ENCODE data around the gene OPA3.

DNA sequence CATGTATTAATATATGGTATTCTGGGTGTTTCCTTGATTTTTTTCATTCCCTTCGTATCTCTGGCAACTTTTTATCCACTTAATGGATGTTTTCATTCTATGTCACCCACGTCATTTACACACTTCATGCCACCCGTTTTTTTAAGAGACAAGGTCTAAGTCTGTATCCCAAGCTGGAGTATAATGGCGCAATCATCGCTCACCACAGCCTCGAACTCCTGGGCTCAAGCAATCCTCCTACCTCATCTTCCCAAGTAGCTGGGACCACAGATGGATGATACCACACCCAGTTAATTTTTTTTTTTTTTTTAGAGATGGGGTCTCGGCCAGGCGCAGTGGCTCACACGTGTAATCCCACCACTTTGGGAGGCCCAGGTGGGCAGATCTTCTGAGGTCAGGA is 80.7 kb downstream of the OPA3 start:
- TF ChIP-seq, protein P1, sequence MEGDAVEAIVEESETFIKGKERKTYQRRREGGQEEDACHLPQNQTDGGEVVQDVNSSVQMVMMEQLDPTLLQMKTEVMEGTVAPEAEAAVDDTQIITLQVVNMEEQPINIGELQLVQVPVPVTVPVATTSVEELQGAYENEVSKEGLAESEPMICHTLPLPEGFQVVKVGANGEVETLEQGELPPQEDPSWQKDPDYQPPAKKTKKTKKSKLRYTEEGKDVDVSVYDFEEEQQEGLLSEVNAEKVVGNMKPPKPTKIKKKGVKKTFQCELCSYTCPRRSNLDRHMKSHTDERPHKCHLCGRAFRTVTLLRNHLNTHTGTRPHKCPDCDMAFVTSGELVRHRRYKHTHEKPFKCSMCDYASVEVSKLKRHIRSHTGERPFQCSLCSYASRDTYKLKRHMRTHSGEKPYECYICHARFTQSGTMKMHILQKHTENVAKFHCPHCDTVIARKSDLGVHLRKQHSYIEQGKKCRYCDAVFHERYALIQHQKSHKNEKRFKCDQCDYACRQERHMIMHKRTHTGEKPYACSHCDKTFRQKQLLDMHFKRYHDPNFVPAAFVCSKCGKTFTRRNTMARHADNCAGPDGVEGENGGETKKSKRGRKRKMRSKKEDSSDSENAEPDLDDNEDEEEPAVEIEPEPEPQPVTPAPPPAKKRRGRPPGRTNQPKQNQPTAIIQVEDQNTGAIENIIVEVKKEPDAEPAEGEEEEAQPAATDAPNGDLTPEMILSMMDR (IDR thresholded peaks at IDR 0.05): no peak
- TF ChIP-seq EZH2 (IDR thresholded peaks at IDR 0.05; ENCODE audit: borderline replicate concordance, insufficient read depth, low read depth, low read length, poor library complexity, severe bottlenecking): no peak

Measured in B cell (primary cell).